Endometrium (tissue), 2 donors: ENCODE measurements around the gene TMEM208.

ENCODE experiments used
- FAIRE-seq: peaks from 2 replicates; lab custom pipeline; 2012; peaks lifted over from hg19 to GRCh38; lab: Jason Lieb, UNC
- donor health status: control.
- donor health status: control.

Gene TMEM208

DNA sequence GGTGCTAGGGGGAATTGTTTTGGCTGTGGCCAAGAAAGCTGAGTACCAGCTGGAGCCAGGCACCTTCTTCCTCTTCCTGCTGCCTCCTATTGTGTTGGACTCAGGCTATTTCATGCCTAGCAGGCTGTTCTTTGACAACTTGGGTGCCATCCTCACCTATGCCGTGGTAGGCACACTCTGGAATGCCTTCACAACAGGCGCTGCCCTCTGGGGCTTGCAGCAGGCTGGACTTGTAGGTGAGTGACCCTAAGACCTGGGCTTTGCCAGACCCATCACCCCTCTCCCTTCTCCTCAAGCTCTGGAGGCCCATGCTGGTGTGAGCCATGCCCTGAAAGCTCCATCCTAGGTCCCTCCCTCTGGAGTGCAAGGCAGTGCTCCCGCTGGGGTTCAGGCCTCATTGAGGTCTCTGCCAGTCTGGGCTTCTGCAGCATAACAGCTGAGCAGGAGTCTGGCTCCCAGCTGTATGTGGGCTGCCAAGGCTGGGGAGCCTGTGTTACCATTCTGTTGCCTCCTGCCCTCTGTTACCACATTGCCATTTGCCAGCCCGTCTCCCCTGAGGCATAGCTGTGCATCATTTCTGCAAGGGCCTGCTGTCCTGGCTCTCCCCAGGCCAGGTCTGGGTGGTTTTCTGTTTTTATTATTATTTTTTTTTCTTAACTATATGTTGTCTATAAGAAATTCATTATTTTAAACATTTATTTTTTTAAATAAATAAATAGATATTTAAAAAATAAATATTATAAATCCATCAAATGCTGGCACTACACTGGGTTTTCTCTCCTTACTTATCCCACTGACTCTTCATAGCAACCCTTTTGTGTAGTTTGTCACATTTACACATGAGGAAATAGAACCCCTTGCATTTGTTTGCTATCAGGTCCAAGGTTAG lies 25.9 kb downstream of the TMEM208 start:
- no peak for FAIRE-seq

DNA sequence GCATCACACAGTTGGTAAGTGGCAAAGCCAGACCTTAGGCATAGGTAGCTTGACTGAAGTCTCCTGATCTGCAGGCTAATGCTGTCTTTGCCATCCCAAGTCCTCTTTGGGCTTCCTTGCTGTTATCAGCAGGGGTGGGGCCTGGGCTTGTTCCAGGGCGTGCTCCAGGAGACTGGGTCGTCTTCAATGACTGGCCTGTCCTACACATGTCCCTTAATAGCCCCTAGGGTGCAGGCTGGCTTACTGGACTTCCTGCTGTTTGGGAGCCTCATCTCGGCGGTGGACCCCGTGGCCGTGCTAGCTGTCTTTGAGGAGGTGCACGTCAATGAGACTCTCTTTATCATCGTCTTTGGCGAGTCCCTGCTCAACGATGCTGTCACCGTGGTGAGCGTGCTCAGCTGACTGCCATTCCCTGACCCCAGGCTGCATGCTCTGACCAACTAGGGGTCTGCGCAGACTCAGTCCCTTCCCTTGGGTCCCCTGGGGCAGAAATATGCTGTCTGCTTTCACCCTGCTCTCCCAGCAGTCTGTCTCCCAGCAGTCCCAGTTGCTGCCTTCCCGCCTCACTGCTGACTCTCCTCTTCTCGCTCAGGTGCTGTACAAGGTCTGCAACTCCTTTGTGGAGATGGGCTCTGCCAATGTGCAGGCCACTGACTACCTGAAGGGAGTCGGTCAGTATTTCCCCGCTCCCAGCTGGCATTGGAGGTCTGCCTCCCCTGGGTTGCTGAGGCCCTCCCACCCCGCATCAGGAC lies 28.0 kb downstream of the TMEM208 start:
- no peak for FAIRE-seq

GRCh38 chr16:67255553-67256221 lies 28.8 kb downstream of the TMEM208 start:
- no peak for FAIRE-seq

GRCh38 chr16:67256701-67257230 lies 29.8 kb downstream of the TMEM208 start:
- FAIRE-seq, result no peak

GRCh38 chr16:67257486-67258160 lies 30.7 kb downstream of the TMEM208 start:
- FAIRE-seq, result no peak

DNA sequence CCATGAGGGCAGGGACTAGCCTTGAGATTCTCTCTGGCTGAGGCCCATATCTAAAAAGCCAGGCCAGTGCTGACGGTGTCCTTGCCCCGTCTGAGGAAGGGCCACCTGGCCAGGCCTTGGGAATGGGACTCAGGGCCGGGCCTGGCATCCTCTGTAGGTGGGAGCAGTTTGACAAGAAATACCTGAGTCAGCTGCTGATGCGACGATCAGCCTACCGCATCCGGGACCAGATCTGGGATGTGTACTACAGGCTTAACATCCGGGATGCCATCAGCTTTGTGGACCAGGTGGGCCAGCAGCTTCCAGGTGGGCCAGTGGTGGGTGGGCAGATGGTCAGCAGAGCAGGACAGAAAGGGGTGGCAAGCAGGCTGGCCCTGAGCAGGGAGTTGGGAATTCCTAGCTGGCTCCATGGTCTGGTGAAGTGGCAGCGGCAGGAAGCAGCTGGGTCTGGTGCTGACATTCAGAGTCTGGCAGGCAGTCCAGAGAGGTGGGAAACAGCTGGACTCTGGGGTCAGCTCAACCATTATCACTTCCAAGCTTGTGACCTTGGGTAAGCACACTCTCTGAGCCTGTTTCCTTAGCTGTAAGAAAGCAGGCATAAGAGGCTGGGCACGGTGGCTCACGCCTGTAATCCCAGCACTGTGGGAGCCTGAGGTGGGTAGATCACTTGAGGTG lies 31.4 kb downstream of the TMEM208 start:
- FAIRE-seq, result no peak

DNA sequence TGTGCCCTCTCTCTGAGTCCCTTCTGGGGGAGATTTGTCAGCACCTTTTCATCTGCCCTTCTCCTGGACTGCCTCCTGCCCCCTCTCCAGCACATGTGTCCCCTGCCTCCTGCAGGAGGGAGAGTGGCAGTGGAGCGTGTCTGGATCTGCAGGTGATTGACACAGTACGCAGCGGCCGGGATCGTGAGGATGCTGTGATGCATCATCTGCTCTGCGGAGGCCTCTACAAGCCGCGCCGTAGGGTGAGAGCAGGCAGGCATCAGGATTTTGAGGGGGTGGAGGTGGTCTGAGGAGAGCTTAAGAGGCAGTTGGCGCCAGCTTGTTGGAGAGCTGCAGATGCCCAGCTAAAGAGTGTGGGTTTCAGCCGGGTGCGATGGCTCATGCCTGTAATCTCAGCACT lies 32.8 kb downstream of the TMEM208 start:
- FAIRE-seq, result no peak

- no peak for FAIRE-seq
These were observed 33.6 kb downstream of the TMEM208 start for GRCh38 chr16:67260426-67261063.

GRCh38 chr16:67263201-67263600 lies 36.3 kb downstream of the TMEM208 start:
- no peak for FAIRE-seq

DNA sequence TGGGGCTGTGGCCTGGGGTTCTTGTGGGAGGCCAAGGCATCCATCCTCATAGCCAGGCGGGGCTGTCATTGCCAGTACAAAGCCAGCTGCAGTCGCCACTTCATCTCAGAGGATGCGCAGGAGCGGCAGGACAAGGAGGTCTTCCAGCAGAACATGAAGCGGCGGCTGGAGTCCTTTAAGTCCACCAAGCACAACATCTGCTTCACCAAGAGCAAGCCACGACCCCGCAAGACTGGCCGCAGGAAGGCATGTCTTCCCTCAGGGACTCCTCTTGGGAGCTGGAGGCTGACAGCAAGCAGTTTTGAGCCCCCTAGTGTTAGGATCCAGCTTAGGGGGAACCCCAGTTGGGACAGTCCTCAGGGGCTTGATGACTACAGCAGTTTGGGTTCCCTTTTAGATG lies 37.3 kb downstream of the TMEM208 start:
- no peak for FAIRE-seq

GRCh38 chr16:67264866-67265265 lies 37.9 kb downstream of the TMEM208 start:
- no peak for FAIRE-seq

GRCh38 chr16:67265834-67266233 lies 38.9 kb downstream of the TMEM208 start:
- FAIRE-seq, result no peak

DNA sequence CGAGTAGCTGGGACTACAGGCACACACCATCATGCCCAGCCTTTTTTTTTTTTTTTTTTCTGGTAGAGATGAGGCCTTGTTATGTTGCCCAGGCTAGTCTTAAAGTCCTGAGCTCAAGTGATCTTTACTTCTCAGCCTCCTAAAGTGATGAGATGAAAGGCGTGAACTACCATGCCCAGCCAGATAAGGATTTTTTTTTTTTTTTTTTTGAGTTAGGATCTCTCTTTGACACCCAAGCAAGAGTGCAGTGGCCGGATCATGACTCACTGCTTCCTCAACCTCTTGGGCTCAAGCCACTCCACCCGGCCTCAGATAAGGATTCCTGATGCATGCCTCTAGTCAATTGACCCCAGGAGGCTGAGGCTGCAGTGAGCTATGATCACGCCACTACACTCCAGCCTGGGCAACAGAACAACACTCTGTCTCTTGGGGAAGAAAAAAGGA lies 41.2 kb downstream of the TMEM208 start:
- FAIRE-seq, result no peak

- FAIRE-seq, result no peak
These were observed 42.8 kb downstream of the TMEM208 start for GRCh38 chr16:67269766-67270165.

- FAIRE-seq, result no peak
These were observed 44.0 kb downstream of the TMEM208 start for GRCh38 chr16:67270931-67271338.

DNA sequence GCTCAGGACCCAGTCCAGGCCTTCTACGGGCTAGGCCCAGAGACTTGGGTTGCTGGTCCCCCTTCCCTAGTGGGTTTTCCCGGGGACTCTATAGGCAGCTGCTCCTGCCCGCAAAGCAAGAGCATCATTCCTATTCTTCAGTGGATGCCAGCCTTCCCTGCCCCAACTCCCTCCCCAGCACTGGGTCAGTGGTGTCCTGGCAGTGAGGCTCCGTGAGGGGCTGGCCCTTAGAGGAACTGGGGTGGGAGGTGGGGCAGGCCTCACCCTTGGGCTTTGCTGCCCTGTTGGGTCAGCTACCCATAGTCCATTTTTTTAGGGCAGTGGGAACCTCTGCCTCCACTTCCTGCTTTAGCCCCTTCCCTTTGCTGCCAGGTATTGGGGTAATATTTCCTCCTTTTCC lies 44.5 kb downstream of the TMEM208 start:
- FAIRE-seq, result no peak

DNA sequence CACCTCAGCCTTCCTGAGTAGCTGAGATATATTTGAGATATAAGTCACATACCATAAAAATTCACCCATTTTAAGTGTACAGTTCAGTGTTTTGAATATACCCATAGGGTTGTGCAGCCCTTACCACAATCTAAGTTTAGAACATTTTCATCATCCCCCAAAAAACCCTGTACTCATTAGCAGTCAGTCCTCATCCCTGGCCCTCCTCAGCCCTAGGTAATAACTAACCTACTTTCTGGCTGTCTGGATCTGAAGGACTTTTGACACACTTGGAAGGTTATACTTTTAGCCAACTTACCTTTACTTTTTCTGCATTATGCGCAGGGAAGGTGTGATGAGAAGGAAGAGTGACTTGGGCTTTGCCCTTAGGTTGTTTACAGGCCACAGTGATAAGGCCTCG lies 48.4 kb downstream of the TMEM208 start:
- no peak for FAIRE-seq

GRCh38 chr16:67277294-67277998 lies 50.5 kb downstream of the TMEM208 start:
- FAIRE-seq, result no peak

DNA sequence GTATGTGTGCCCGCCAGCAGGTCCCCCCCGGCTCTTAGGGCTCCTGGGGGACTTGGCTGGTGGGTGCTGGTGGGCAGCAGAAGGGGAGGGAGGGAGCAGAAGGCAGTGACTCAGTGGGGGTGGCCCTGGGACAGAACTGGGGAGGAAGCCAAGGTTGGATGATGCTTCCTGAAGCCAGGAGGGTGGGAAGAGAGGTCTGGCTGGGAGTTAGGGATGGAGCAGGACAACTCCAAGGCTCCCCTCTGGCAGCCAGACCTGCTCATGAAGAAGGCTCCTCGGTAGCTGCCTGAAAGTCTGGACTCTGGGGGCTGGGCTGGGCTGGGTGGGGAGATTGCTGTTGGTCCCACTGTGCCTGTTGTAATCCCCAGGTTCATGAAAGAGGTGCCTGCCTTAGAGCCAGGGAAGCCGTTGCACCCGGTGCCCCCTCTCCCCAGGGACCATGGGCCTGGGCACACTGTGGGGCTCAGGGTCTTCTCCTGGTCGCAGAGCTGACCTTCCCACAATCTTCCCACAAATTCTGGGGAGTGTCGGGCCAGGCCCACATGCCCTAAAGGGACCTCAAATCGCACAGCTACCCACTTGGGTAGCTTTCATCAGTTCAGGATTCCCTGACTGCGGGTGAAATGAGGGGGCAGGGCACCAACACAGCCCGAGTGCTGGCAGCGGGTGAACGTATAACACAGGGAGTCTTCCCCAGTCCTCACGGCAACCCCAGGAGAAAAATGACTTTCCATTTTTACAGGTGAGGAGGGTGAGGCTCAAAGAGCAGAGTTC lies 51.3 kb downstream of the TMEM208 start:
- FAIRE-seq, result no peak
